ENCODE data around the gene LIAS. TPM values are rescaled to one million over a fixed set of nuclear protein-coding genes. Genes with fewer than 3 reads are reported as not detected.
A peak's percentile ranks its signal among the peaks of the same experiment; 100 is the strongest.

Gene LIAS
- total and polyA plus RNA-seq, 8 donors = 5.9 to 18.1 (median 10.1) TPM

GRCh38 chr4:39435659-39436563 lies 22.9 kb upstream of the LIAS start:
- Histone ChIP-seq H3K9me3 (no peaks in the 10 kb centered on the region), H3K4me1 (no peaks in the 10 kb centered on the region), H3K36me3 (no peaks in the 10 kb centered on the region), H3K4me3 (no peak overlapping the region), H3K27ac (no peak overlapping the region), H3K27me3 (no peaks in the 10 kb centered on the region)
- intact Hi-C loops (cut with DNase I) = no loop called here
- ATAC-seq (peak in 3 of 4 donors; percentile 37 to 57 (median 57)), FAIRE-seq (no peak), DNase-seq (no peak)
- TF ChIP-seq CTCF (IDR thresholded peaks at IDR 0.05) = no peak
- 70 to 78% methylated on average over 7 of the region's 7 CpGs for WGBS, 2 donors

GRCh38 chr4:39441593-39441992 lies 17.3 kb upstream of the LIAS start:
- H3K27ac ChIP-seq = no peak overlapping the region
- no peak for DNase-seq
- no peaks in the 10 kb centered on the region for H3K27me3 ChIP-seq
- H3K9me3 ChIP-seq = no peaks in the 10 kb centered on the region
- no peak for ATAC-seq
- H3K36me3 ChIP-seq = no peaks in the 10 kb centered on the region
- no peak for FAIRE-seq
- intact Hi-C loops (cut with DNase I) = no loop called here
- H3K4me1 ChIP-seq = no peaks in the 10 kb centered on the region
- WGBS, 2 donors = 79 to 87% methylated on average over 2 of the region's 2 CpGs
- TF ChIP-seq CTCF (IDR thresholded peaks at IDR 0.05) = no peak
- no peak overlapping the region for H3K4me3 ChIP-seq

- Histone ChIP-seq H3K27ac (no peak overlapping the region), H3K36me3 (no peaks in the 10 kb centered on the region), H3K4me3 (no peak overlapping the region), H3K9me3 (no peaks in the 10 kb centered on the region), H3K4me1 (no peaks in the 10 kb centered on the region), H3K27me3 (no peaks in the 10 kb centered on the region)
- intact Hi-C loops (cut with DNase I) = no loop called here
- no peak for DNase-seq
- no peak for ATAC-seq
- 84 to 87% methylated on average over 4 of the region's 4 CpGs for WGBS, 2 donors
- no peak for TF ChIP-seq CTCF (IDR thresholded peaks at IDR 0.05)
- no peak for FAIRE-seq
These were observed 15.9 kb upstream of the LIAS start for GRCh38 chr4:39442998-39443397.

- Histone ChIP-seq H3K36me3 (peaks cover 0 to under 1% (median 0%) of the 10 kb centered on the region in 3 donors), H3K9me3 (no peaks in the 10 kb centered on the region), H3K4me1 (peaks cover 0 to 5% (median 0%) of the 10 kb centered on the region in 3 donors), H3K27ac (peak overlapping the region in 1 of 4 donors; percentile 55), H3K27me3 (no peaks in the 10 kb centered on the region), H3K4me3 (peak overlapping the region in 1 of 4 donors; percentile 38)
- WGBS, 2 donors = 86 to 92% methylated on average over 20 of the region's 20 CpGs
- FAIRE-seq = no peak
- intact Hi-C loops (cut with DNase I) = no loop called here
- DNase-seq = no peak
- peak in 2 of 4 donors; percentile 4 to 6 for ATAC-seq
- TF ChIP-seq CTCF (IDR thresholded peaks at IDR 0.05) = no peak
These were observed 12.4 kb upstream of the LIAS start for GRCh38 chr4:39446483-39446841.

All from pancreas (tissue), 10 donors.